Measurements from ENCODE around the gene RERE.

The RERE gene

DNA sequence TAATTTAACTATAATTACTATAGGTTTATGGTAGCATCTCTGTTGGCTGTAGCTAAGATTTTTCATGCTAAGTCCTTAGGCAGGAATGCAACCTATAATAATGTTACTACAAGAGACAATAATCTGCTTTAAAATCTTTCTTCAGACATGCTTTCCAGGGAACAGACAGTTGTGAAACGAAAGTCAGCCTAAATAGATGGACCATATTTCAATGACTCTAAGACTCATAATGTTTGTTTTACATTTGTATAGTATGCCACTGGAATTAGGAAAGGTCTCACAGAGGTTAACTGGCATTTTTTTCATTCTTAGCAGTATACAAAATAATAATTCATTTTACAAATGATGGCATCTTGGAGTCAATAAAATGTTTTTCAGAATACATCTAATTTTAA, 8.1 kb downstream of the RERE start (continued):
- TF ChIP-seq, protein P1, sequence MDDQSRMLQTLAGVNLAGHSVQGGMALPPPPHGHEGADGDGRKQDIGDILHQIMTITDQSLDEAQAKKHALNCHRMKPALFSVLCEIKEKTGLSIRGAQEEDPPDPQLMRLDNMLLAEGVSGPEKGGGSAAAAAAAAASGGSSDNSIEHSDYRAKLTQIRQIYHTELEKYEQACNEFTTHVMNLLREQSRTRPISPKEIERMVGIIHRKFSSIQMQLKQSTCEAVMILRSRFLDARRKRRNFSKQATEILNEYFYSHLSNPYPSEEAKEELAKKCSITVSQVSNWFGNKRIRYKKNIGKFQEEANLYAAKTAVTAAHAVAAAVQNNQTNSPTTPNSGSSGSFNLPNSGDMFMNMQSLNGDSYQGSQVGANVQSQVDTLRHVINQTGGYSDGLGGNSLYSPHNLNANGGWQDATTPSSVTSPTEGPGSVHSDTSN (CRISPR knock-in tag; IDR thresholded peaks at IDR 0.05): no peak
- TF ChIP-seq ZNF747 (tag by site-specific recombination; IDR thresholded peaks at IDR 0.05): no peak

DNA sequence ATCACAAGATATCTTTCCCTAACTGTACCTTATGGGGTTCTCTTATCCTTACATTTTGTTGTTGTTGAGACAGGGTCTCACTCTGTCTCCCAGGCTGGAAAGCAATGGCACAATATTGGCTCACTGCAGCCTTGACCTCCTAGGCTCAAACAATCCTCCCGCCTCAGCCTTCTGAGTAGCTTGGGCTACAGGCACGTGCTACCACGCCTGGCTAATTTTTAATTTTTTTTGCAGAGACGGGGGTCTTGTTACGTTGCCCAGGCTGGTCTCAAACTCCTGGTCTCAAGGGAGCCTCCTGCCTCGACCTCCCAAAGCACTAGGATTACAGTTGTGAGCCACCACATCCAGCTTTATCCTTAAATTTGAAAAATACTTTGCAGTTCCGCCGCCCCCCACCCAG, 10.4 kb downstream of the RERE start:
- TF ChIP-seq ZNF184 (tag by site-specific recombination; IDR thresholded peaks at IDR 0.05) (no peak), ZNF133 (tag by site-specific recombination; IDR thresholded peaks at IDR 0.05) (no peak), ZNF768 (tag by site-specific recombination; IDR thresholded peaks at IDR 0.05) (no peak), ZBTB17 (tag by site-specific recombination; IDR thresholded peaks at IDR 0.05) (no peak), SCRT2 (tag by site-specific recombination; IDR thresholded peaks at IDR 0.05) (no peak), ZNF19 (tag by site-specific recombination; IDR thresholded peaks at IDR 0.05; ENCODE audit: low read depth) (no peak), ZNF701 (tag by site-specific recombination; IDR thresholded peaks at IDR 0.05) (no peak), IKZF3 (tag by site-specific recombination; IDR thresholded peaks at IDR 0.05) (no peak), ZNF747 (tag by site-specific recombination; IDR thresholded peaks at IDR 0.05) (no peak), ZNF248 (tag by site-specific recombination; IDR thresholded peaks at IDR 0.05) (no peak), ZNF624 (tag by site-specific recombination; IDR thresholded peaks at IDR 0.05) (no peak), ZNF585B (tag by site-specific recombination; IDR thresholded peaks at IDR 0.05) (no peak), ZNF292 (tag by site-specific recombination; IDR thresholded peaks at IDR 0.05; ENCODE audit: borderline replicate concordance, low read depth) (no peak)
- Histone ChIP-seq H3K27ac (ENCODE audit: extremely low read depth, low read depth, low read length) (no peak overlapping the region), H3K4me1 (ENCODE audit: control insufficient read depth, insufficient read depth, low read length) (no peaks in the 10 kb centered on the region), H3K4me3 (ENCODE audit: low read depth, low read length) (no peak overlapping the region), H3K9me3 (ENCODE audit: control insufficient read depth, insufficient read depth, low read depth, low read length) (no peaks in the 10 kb centered on the region), H3K36me3 (ENCODE audit: control insufficient read depth in 2 of 2, insufficient read depth in 1 of 2, low read length in 2 of 2) (no peaks in the 10 kb centered on the region; a peak in 1 of 3 replicates)
- CTCF ChIA-PET: interaction anchor here (1.1 kb wide), 1 partner anchor 14 kb away, joined by 3 read pairs; no protein-coding TSS in a partner anchor
- POLR2A ChIA-PET: no interaction called here

DNA sequence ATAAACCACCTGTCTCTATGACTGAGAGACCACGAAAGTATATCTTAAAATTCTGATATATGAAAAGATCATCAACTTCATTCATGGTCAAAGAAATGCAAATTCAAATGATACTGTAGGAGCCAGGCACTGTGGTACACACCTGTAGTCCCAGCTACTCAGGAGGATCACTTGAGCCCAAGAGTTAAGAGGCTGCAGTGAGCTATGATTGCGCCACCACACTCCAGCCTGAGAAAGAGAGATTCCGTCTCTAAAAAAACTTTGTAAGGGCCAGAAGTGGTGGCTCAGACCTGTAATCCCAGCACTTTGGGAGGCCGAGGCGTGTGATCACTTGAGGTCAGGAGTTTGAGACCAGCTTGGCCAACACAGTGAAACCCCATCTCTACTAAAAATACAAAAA, 17.0 kb downstream of the RERE start:
- CTCF ChIA-PET: no interaction called here
- no peak for TF ChIP-seq YY2 (tag by site-specific recombination; IDR thresholded peaks at IDR 0.05)
- TF ChIP-seq ZXDB (tag by site-specific recombination; IDR thresholded peaks at IDR 0.05): no peak
- TF ChIP-seq ZNF155 (tag by site-specific recombination; IDR thresholded peaks at IDR 0.05): no peak
- TF ChIP-seq ZBTB1 (tag by site-specific recombination; IDR thresholded peaks at IDR 0.05): no peak
- no peak for TF ChIP-seq ZSCAN16 (tag by site-specific recombination; IDR thresholded peaks at IDR 0.05)
- TF ChIP-seq ZNF341 (tag by site-specific recombination; IDR thresholded peaks at IDR 0.05; ENCODE audit: low read depth): no peak
- TF ChIP-seq ZNF274 (IDR thresholded peaks at IDR 0.05; ENCODE audit: low read length): no peak
- no peak for TF ChIP-seq ZNF274 (tag by site-specific recombination; IDR thresholded peaks at IDR 0.05; ENCODE audit: borderline replicate concordance)
- TF ChIP-seq MEIS1 (CRISPR knock-in tag; IDR thresholded peaks at IDR 0.05; ENCODE audit: borderline replicate concordance): no peak
- TF ChIP-seq, protein P2, sequence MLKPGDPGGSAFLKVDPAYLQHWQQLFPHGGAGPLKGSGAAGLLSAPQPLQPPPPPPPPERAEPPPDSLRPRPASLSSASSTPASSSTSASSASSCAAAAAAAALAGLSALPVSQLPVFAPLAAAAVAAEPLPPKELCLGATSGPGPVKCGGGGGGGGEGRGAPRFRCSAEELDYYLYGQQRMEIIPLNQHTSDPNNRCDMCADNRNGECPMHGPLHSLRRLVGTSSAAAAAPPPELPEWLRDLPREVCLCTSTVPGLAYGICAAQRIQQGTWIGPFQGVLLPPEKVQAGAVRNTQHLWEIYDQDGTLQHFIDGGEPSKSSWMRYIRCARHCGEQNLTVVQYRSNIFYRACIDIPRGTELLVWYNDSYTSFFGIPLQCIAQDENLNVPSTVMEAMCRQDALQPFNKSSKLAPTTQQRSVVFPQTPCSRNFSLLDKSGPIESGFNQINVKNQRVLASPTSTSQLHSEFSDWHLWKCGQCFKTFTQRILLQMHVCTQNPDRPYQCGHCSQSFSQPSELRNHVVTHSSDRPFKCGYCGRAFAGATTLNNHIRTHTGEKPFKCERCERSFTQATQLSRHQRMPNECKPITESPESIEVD (tag by site-specific recombination; IDR thresholded peaks at IDR 0.05): no peak
- TF ChIP-seq, protein P3, sequence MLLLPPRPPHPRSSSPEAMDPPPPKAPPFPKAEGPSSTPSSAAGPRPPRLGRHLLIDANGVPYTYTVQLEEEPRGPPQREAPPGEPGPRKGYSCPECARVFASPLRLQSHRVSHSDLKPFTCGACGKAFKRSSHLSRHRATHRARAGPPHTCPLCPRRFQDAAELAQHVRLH (tag by site-specific recombination; IDR thresholded peaks at IDR 0.05): no peak
- no peak for TF ChIP-seq ZSCAN23 (tag by site-specific recombination; IDR thresholded peaks at IDR 0.05)
- TF ChIP-seq ZNF501 (tag by site-specific recombination; IDR thresholded peaks at IDR 0.05): no peak
- TF ChIP-seq ZNF433 (tag by site-specific recombination; IDR thresholded peaks at IDR 0.05; ENCODE audit: low read depth): no peak
- TF ChIP-seq, protein P4, sequence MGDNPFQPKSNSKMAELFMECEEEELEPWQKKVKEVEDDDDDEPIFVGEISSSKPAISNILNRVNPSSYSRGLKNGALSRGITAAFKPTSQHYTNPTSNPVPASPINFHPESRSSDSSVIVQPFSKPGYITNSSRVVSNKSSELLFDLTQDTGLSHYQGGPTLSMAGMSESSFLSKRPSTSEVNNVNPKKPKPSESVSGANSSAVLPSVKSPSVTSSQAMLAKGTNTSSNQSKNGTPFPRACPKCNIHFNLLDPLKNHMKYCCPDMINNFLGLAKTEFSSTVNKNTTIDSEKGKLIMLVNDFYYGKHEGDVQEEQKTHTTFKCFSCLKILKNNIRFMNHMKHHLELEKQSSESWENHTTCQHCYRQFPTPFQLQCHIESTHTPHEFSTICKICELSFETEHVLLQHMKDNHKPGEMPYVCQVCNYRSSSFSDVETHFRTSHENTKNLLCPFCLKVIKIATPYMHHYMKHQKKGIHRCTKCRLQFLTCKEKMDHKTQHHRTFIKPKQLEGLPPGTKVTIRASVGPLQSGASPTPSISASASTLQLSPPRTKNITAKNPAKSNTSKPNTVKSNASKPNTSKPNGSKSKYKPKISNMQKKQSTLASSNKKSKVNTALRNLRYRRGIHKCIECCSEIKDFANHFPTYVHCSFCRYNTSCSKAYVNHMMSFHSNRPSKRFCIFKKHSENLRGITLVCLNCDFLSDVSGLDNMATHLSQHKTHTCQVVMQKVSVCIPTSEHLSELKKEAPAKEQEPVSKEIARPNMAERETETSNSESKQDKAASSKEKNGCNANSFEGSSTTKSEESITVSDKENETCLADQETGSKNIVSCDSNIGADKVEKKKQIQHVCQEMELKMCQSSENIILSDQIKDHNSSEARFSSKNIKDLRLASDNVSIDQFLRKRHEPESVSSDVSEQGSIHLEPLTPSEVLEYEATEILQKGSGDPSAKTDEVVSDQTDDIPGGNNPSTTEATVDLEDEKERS (tag by site-specific recombination; IDR thresholded peaks at IDR 0.05): no peak
- no peak for TF ChIP-seq SCRT1 (tag by site-specific recombination; IDR thresholded peaks at IDR 0.05; ENCODE audit: borderline replicate concordance)

More for the DNA sequence above, 17.0 kb downstream of the RERE start:
- Histone ChIP-seq H3K4me1 (ENCODE audit: control insufficient read depth, insufficient read depth, low read length) (no peaks in the 10 kb centered on the region), H3K36me3 (ENCODE audit: control insufficient read depth in 2 of 2, insufficient read depth in 1 of 2, low read length in 2 of 2) (no peaks in the 10 kb centered on the region; a peak in 1 of 3 replicates), H3K4me3 (ENCODE audit: low read depth, low read length) (no peak overlapping the region), H3K27ac (ENCODE audit: extremely low read depth, low read depth, low read length) (no peak overlapping the region), H3K9me3 (ENCODE audit: control insufficient read depth, insufficient read depth, low read depth, low read length) (no peaks in the 10 kb centered on the region)
- POLR2A ChIA-PET: interaction anchor here (0.6 kb wide), 1 partner anchor 813 kb away, joined by 3 read pairs; no protein-coding TSS in a partner anchor

All from HEK293 (cell line).